ENCODE results near the gene GM2A. TPM values are rescaled to one million over a fixed set of nuclear protein-coding genes. Genes with fewer than 3 reads are reported as not detected.

GM2A gene
- total and polyA plus RNA-seq, 9 of the 15 experiments (the other 6 are each of a cell fraction or from before 2014, with no cell fraction given): 5.8 to 36.0 (median 10.0) TPM

DNA sequence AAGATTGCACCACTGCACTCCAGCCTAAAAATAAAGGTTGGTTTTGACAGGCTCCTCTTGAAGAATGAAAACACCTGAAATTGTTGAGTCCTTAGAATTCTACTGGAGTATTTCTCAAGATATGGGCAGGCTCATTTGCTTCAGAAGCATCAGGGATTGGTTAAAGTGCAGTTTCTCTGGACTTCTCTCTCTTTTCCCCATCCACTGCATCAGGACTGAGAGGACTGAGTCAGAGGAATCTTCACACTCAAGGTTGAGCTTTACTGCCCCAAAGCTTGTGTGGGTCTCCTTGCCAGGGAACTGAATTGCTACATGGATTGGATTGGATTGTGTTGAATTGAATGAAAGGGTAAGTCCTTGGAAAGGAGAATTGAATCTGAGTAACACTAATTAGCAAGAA, 21.6 kb upstream of the GM2A start:
- H3K4me2 ChIP-seq (ENCODE audit: insufficient read depth, low read length): no peak overlapping the region
- H3K4me3 ChIP-seq: no peak overlapping the region
- ChIA-PET POLR2A (interaction anchor here (0.9 kb wide), 1 partner anchor 10 kb away, joined by 3 read pairs; no protein-coding TSS in a partner anchor), CTCF (ENCODE audit: low intra/inter-chr PET ratio) (no interaction called here)
- no peaks in the 10 kb centered on the region; a peak in 1 of 5 replicates for H3K4me1 ChIP-seq (replicated peaks in 1 of 2; ENCODE audit: control insufficient read depth in 2 of 2, insufficient read depth in 2 of 2, low read length in 2 of 2)
- BruUV-seq (replicated peaks): no TSS peak
- no peaks in the 10 kb centered on the region for H3K79me2 ChIP-seq (ENCODE audit: control insufficient read depth, insufficient read depth, low read length)
- no peaks in the 10 kb centered on the region for H3K36me3 ChIP-seq (ENCODE audit: control insufficient read depth, insufficient read depth, low read length)
- intact Hi-C loops (cut with micrococcal nuclease): no loop called here
- no peak overlapping the region for H3K9ac ChIP-seq (ENCODE audit: insufficient read depth in 1 of 2, low read depth in 2 of 2, low read length in 2 of 2)
- H2AFZ ChIP-seq (ENCODE audit: low read depth, low read length): no peak overlapping the region
- no peaks in the 10 kb centered on the region for H3K9me3 ChIP-seq (replicated peaks; ENCODE audit: control insufficient read depth, insufficient read depth, low read depth, low read length)
- TF ChIP-seq GATAD2A (IDR thresholded peaks at IDR 0.05) (no peak), POLR2AphosphoS5 (IDR thresholded peaks at IDR 0.05; ENCODE audit: control insufficient read depth, insufficient read depth, low read depth, low read length) (no peak), FUS (optimal IDR thresholded peaks at IDR 0.05; ENCODE audit: low read depth, low read length) (no peak), IRF2 (CRISPR knock-in tag; IDR thresholded peaks at IDR 0.05) (no peak), ZNF551 (CRISPR knock-in tag; IDR thresholded peaks at IDR 0.05) (no peak), RBM34 (IDR thresholded peaks at IDR 0.05; ENCODE audit: borderline replicate concordance, insufficient read depth, low read length) (no peak), ZNF668 (CRISPR knock-in tag; IDR thresholded peaks at IDR 0.05) (no peak), KAT2B (IDR thresholded peaks at IDR 0.05; ENCODE audit: low read depth, low read length) (no peak)
- TF ChIP-seq, protein P1, sequence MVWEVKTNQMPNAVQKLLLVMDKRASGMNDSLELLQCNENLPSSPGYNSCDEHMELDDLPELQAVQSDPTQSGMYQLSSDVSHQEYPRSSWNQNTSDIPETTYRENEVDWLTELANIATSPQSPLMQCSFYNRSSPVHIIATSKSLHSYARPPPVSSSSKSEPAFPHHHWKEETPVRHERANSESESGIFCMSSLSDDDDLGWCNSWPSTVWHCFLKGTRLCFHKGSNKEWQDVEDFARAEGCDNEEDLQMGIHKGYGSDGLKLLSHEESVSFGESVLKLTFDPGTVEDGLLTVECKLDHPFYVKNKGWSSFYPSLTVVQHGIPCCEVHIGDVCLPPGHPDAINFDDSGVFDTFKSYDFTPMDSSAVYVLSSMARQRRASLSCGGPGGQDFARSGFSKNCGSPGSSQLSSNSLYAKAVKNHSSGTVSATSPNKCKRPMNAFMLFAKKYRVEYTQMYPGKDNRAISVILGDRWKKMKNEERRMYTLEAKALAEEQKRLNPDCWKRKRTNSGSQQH (CRISPR knock-in tag; IDR thresholded peaks at IDR 0.05): no peak
- TF ChIP-seq, protein P2, sequence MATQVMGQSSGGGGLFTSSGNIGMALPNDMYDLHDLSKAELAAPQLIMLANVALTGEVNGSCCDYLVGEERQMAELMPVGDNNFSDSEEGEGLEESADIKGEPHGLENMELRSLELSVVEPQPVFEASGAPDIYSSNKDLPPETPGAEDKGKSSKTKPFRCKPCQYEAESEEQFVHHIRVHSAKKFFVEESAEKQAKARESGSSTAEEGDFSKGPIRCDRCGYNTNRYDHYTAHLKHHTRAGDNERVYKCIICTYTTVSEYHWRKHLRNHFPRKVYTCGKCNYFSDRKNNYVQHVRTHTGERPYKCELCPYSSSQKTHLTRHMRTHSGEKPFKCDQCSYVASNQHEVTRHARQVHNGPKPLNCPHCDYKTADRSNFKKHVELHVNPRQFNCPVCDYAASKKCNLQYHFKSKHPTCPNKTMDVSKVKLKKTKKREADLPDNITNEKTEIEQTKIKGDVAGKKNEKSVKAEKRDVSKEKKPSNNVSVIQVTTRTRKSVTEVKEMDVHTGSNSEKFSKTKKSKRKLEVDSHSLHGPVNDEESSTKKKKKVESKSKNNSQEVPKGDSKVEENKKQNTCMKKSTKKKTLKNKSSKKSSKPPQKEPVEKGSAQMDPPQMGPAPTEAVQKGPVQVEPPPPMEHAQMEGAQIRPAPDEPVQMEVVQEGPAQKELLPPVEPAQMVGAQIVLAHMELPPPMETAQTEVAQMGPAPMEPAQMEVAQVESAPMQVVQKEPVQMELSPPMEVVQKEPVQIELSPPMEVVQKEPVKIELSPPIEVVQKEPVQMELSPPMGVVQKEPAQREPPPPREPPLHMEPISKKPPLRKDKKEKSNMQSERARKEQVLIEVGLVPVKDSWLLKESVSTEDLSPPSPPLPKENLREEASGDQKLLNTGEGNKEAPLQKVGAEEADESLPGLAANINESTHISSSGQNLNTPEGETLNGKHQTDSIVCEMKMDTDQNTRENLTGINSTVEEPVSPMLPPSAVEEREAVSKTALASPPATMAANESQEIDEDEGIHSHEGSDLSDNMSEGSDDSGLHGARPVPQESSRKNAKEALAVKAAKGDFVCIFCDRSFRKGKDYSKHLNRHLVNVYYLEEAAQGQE (IDR thresholded peaks at IDR 0.05; ENCODE audit: borderline replicate concordance): no peak
- TF ChIP-seq, protein P2 (CRISPR knock-in tag; IDR thresholded peaks at IDR 0.05; ENCODE audit: low read depth): no peak
- ATAC-seq (no peak), FAIRE-seq (no peak), DNase-seq (ENCODE audit: extremely low read depth in 1 of 4, low spot score in 3 of 4) (no peak)
- no peaks in the 10 kb centered on the region for H3K9me1 ChIP-seq (ENCODE audit: control insufficient read depth, insufficient read depth, low read length)
- no peak overlapping the region for H3K27ac ChIP-seq (ENCODE audit: extremely low read depth, low read depth, low read length)
- H4K20me1 ChIP-seq (replicated peaks; ENCODE audit: control insufficient read depth, insufficient read depth, low read length): no peaks in the 10 kb centered on the region
- in situ Hi-C loops (cut with MboI): no loop called here
- peaks cover 5 to 25% of the 10 kb centered on the region in 2 experiments for H3K27me3 ChIP-seq (ENCODE audit: control insufficient read depth in 2 of 2, insufficient read depth in 2 of 2, low read length in 2 of 2)
